ENCODE results near the gene ZNF512B.
A peak's percentile ranks its signal among the peaks of the same experiment; 100 is the strongest.
"Not testable (repeated sequence)": the region's sequence is repeated elsewhere in the genome, so short reads cannot be mapped to it uniquely, and the experiment has no call there.

ZNF512B gene

DNA sequence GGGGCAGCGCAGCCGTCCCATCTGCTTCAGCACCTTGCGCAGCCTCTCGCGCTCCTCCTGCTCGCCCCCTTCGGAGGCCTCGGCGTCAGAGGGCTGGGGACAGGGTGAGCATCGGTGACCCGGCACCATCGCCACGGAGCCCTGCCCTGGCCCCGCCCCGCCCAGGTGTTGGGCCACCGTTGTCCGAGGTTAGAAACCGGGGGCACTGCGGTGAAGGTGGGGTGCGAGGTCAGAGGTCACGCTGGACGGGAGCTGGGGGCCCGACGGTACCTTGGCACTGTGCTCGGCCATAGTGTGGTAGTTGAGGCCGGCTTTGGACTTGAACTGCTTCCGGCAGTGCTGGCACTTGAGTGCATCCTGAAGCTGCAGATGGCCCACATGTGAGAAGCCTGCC, 6.4 kb downstream of the ZNF512B start:
- no peak for DNase-seq

DNA sequence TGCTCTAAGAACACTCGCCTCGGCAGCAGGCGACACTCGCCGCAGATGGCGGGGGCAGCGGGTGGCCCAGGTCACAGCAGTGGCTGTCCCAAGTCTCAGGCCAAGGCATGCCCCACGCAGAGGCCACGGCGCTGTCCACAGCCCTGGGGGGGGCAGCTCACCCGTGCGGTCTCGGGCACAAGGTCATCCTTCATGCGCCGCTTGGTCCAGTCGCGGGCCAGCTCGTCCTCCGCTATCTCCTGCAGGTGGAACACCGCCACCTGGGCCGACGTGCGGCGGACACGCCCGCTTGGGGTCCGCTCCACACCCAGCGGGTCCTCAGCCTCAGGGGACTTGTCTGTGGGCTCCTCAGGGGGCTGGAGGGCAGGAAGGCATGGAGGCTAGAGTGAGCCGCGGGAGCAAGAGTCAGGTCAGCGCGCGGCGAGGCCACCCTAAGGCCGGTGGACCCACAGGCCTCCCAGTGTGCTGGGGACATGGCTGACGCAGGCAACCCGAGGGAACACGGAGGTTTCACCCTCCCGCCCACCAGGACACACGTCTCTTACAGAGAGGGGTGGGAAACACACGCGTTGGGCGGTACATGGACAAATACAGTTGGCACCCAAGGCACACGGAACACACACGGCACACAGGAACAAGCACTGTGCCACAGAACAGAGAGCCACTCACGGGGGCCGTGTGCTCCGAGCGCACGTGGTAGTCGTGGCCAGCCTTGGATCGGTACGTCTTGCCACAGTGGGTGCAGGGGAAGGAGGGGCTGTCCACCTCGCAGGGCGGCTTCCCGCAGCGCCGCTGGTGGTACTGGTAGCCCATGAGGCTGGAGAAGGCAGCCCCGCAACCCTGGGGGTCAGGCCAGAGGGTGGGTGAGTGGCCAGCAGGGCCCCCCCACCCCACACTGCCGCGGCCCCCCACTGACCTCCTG, 7.0 kb downstream of the ZNF512B start:
- DNase-seq: no peak

DNA sequence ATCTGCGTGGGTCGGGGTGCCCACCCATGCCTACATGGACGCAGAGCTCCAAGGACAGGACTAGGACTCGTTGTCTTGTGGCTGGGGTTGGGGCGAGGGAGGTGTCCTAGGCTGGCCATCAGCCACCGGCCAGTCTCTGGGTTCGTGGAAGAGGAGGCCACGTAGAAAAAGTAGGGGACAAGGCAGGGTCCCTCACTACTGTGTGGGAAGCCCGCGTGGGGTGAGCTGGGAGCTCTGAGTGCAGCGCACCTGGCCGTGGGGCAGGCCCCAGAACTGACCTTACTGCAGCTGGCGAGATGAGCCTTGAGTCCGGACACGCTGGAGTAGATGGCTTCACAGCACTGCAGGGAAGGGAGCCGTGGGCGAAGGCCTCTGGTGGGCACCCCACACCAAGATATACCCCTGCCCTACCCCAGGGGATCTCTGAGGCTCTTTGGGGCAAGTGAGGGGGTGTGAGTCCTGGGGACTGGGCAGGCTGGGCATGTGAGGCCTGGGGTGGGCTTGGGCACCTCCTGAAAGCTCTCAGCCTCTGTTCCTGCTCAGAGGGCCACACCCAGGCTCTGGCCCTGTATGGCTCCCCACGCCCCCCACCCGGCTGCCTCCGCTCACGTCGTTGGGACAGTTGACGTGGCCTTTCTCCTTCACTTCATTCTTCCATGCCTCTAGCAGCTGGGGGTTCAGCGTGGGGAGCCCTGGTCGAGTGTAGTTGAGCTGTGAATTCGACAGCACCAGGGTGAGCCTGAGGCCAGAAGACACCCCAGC, 7.9 kb downstream of the ZNF512B start:
- no peak for DNase-seq

DNA sequence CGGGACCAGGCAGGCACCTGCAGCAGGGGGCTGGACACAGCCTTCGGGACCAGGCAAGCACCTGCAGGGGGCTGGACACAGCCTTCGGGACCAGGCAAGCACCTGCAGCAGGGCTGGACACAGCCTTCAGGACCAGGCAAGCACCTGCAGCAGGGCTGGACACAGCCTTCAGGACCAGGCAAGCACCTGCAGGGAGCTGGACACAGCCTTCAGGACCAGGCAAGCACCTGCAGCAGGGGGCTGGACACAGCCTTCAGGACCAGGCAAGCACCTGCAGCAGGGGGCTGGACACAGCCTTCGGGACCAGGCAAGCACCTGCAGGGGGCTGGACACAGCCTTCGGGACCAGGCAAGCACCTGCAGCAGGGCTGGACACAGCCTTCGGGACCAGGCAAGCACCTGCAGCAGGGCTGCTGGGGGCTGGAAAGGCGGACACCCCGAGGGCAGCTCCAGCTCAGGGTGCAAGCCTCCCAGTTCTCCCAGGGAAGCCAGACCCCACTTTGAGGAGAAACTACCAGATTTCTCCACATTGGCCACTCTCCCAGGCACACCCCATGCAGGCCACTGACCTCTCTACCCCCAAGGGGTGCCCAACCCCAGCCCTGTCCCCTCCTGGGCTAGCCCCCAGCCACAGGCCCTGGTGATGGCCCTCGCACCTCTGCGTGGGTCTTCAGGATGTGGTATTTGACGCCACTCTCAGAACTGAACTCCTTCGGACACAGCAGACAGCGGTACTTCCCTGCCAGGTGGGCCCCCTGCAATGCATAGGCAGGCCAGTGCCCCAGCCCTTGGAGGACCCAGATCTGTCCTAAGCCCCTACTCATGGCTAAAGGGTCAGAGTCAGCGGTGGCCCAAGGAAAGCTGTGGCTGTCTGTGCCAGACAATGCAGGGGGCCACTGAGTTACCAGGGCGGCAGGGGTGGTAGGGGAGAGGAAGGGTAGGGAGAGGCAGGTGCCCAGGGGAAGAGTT, 8.8 kb downstream of the ZNF512B start:
- DNase-seq: not testable (repeated sequence)

DNA sequence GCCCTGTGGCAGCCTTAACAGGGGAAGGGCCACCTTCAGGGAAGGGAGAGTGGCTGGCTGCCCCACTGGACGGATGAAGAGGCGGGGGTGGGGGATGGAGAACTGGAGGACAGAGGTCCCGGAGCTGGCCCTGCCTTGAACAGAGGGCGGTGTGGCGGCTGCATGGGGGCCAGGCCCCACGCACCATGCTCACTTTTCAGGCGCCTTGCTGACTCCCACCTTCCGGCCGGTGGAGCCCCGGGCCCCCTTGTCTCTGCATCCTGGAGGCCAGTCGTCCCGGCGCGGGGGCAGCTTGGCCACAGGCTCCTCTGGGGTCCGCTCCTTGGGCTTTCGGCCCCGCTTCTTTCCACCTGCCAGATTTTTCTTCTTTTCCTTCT, 10.0 kb downstream of the ZNF512B start:
- DNase-seq: no peak

DNA sequence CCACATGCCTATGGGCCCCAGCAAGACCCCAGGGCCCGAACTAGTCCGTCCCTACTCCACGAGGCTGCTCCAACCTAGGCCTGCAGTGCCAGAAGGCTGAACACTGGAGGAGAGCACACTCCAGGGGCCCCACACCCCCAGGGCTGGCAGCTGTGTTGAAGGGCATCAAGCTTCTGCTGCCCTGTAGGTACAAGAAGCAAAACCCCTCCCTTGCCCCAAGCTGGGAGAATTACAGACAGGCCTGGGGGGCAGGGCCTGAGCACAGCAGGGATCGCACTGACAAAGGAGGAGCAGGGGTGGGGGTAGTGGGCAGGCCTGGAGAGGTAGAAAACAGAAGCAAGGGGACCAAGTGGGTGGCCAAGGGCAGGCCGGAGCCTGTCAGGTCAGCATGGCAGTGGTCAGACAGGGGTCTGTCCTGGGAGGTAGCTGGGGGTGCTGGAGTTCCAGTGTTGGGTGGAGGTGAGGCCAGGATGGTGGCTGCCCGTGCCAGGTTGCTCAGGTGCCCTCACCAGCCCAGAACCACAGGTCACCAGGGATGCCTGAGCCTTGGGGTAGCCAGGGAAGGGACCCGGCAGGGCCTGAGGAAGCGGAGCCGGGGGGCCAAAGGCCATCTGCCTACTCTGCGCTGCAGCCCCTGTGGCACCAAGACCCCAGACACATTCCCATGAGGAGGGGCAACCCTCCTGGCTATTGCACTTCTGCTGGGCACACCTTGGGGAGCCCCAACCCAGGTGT, 10.6 kb downstream of the ZNF512B start:
- DNase-seq: no peak

DNA sequence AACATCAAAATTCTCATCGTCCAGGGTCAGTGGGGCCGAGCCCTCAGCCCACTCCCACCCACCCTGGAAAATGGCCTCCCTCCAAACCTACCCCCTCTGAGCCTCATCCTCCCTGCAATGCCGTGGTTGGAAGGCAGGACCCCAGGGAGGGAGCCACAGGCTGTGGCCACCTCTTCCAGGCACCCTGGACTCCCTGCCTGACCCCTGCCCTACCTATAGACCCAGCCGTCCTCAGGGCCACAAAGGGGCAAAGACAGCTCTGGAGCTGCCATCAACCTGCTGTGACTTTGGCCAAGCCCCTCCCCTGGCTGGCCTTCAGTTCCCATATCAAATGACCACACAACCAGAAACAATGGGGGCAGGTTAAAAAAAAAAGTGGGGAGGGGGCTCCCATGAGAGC, 11.3 kb downstream of the ZNF512B start:
- DNase-seq: no peak

DNA sequence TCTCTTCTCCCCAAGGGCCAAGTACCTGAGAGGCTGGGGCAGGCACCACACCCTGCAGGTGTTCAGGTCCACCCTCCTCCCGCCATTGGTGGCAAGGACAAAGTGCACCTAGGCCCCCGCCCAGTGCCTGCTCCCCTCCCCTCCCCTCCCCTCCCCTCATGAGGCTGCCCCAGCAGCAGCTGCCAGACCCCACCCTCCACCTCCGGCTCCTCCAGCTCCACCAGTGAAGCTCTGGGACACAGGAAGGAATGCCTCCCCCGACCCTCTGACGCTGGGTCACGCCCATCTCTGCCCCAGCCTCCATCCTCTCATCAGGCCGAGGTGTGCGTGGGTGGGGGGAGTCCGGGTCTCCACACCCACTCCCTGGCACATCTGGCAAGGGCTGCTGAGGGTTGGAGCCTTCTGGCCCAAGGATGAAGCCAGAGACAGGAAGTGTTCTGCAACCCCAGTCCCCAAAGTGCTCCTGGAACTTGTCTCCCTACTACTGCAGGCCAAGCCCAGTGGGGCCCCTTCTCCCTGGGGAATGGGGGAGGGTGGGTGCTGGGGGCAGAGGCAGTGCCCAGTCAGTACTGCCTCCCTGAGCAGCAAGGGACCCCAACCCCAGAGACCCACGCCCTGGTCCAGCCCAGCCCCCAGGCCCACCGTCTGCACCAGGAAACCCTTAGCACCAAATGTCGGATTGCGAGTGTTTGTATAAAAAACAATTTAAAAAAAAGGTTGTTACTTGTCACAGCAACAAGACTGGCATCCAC, 11.9 kb downstream of the ZNF512B start:
- no peak for DNase-seq

DNA sequence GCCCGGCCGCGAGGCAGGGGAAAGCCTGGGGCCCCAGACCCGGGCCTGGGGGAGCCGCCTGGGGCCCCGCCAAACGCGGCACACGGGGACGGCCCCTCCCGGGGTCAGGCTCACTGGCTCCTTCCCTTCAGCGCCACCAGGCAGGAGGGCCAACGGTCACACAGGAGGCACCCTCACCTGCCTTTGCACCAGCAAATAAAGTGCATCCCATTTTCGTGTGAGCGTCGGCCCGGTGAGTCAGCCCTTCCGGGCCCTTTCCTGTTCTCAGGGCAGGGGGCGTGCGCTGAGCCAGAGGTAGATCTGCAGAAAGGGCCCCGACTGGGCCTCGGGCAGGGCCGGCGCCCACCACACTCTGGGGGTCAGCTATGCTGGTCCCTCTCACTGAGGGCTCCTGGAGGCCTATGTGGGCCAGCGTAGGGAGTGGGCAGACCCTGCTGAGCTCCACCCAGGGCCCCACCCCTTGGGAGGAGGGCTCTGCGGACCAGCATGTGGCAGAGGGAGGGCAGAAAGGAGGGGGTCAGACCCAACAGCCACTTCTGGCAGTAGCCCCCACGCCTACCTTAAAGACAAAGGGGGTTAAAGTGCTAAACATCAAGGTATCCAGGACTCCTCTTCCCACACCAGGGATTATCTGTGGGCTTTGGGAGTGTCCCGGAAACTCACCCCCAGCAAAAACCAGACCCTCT, 12.6 kb downstream of the ZNF512B start:
- DNase-seq: peak; percentile 44 to 45

DNA sequence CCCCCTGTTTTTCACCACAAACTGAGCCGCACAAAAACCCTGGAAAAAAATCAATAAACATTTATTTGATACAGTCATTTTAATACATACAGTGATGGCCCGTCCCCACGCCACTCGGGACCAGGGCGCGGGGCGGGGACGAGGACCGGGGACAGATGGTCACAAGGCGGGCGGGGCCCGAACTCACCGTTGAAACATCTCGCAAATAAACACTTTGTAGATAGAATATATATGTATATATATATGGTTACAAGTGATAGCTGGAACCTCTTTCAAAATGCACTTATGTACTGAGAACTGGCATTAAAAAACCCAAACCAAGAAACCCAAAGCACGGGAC, 13.1 kb downstream of the ZNF512B start:
- no peak for DNase-seq

DNA sequence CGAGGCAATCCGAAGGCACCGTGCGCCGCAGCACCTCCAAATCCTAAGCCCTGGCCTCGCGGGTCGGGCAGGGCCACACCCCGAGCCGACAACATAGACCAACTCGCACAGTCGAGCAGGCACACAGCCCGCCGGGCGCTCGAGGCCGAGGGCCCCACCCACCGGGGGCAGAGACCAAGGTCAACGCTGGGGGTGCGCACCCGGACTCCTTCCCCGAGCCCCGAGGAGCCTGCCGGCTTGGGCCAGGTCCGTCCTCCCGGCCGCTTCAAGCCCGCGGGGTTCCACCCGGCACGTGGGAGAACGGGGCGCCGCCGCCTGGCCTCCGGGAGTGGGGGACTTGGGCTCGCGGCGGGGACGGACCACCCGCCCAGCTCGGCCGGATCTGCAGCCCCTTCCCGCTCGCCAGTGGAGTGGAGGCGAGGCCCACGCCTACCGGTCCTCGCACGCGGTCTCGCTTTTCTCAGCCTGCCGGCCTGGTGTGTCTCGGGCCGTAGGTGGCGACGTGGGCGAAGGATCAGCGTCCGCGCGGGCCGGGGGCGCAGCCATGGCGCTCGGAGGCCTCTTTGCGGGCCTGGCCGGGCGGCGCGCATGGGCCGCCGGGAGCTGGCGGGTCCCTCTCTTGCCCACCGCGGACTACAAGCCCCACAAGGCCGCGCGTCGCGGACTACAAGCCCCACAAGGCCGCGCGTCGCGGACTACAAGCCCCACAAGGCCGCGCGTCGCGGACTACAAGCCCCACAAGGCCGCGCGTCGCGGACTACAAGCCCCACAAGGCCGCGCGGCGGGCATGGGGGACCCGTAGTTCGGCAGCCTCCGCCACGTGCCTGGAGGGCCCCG, 13.7 kb downstream of the ZNF512B start, which contains the start of gene UCKL1:
TSS of gene UCKL1 (minus strand) at position 590 of the 837 bp plus-strand sequence. CDS start at position 546, 44 bp downstream.
- DNase-seq: peak; percentile 55 to 78

DNA sequence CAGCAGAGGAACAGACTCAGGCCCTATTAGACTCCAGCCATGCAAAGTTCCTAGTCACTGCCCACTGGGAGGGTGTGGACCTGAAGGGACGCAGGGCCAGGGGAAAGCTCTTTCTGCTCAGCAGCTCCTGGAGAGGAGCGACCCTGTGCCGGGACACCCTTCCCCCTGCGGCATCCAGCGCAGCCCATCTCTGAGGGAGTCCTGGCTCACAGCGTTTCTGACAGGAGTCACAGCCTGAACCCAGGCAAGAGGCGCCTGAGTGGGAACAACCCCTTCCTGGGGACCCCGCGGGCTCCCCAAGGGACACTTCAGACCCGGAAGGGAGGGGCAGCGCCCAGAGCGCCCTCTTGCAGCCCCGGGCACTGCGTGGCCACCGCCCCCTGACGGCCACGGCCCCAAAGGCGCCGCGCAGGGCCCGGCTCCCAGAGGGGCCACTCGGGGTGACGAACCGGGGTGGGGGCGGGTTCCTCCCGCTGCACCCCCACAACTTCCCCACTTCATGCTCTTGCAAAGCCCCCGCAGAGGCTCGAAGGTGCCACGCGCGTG, 14.4 kb downstream of the ZNF512B start:
- DNase-seq: peak; percentile 16 to 31

DNA sequence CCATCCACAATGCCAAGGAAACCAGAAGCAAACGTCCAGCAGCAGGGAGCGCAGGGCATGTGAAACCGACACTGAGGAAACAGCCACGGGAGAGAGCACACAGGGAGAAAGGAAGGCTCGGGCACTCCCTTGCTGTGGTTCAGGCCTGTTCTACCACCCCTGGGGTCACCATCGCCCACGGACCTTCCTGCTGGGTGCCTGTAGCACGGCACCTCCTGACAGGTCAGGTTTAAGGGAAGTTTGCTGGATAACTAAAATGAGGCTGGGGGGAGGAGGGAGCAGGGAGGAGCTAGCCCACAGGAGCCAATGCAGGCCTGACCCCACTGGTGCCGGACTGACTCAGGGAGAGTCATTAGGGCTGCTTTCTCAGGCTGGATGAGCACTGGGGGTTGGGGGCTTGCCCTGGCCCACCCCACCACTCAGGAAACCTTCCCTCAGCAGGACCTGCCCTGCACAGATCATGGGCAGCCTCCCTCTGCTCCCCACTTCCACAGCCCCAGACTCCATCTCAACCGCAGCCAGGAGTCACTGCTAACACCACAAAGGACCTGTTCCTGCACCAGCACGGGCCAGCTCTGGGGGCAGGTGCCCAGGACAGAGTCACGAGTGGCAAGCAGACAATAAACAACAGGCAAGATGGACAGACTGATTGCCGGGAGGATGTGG, 15.8 kb downstream of the ZNF512B start:
- DNase-seq: no peak

DNA sequence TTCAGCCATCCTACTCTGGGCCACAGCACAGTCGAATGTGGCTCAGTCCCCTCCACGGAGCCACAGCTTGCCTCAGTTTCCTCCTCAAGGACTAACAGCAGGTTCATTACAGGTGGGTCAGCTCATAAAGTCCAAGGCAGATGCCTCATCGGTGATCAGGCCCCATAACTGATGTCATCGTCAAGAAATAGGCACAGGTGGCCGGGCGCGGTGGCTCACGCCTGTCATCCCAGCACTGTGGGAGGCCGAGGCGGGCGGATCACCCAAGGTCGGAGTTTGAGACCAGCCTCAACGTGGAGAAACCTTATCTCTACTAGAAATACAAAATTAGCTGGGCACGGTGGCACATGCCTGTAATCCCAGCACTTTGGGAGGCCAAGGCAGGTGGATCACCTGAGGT, 17.0 kb downstream of the ZNF512B start:
- DNase-seq: no peak

DNA sequence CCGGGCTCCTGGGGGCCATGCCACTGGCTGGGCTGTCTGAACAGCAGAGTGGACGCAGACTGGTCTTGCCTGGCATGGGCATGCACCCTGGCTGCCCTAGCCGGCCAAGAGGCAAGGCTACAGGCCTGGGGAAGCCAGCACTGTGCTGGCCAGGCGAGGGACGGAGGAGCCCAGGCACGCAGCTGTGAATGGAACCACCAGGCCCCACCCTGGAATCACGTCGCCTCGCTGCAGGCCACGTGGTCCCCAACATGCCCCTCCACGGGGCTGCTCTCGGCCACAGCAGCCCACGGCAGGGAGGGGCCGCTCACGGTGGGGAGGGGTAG, 17.6 kb downstream of the ZNF512B start:
- no peak for DNase-seq

DNA sequence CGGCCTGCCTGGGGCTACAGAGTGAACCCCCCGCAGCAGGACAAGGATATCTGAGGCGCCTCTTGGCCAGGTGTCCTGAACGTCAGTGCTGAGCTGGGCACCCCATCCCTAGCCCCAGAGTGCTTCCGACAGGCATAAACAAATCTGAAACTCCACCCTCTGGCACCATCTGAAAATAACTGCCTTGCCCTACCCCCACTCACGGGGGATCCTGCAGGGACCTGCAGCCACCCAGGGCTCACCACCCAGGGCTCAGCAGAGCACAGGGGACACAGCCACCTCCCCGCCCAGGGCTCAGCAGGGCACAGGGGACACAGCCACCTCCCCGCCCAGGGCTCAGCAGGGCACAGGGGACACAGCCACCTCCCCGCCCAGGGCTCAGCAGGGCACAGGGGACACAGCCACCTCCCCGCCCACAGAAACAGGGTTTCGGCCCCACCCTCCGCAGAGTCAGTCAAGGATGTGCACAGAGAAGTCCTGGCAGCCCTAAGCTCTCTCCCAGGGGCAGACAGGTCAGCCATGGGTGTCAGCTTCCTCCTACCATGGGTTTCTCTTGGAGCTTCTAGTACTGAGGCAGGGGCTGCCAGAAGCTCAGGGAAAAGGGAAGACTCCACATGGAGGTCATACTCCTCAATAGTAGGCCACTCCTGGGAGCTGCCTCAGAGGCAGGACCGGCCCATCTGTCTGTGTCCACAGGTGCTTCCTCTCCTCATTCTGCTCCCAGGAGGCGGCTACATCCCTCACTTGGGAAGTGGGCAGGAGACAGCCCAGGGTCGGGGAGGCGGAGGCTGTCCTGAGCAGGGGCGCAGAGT, 18.1 kb downstream of the ZNF512B start:
- DNase-seq: no peak

DNA sequence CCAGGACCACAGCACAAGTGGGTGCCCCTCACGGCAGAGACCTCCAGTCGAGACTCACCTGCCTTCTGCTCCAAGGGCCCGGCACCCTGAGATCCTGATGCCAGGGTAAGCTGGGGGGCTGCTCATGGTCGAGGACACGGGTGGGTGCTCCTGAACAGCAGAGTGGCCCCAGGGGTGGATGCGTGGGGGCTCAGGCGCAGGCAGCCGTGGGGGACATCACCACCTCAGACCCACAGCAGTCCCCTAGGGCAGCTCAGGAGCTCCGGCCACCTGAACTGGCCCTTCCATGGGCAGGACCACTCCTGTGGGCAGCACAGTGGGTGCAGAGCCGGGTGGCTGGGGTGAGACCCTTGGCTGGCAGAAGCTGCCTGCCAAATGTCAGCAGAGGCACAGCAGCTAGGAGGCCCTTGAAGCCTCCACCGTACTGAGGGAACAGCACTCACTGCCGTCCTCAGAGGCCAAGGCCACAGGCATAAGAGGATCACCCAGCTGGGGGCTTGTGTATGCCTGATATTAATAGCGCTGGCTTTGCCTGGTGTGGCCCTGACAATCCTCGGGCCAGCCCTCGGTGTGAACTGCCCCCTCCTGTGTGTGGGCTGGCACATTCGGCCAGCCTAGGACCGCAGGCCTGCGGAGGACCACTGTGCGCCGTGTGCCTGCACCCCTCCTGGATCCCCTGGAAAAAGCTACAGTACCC, 18.9 kb downstream of the ZNF512B start:
- DNase-seq: no peak
